Body of pancreas (tissue), 4 donors: Measurements from ENCODE around the gene HS6ST3.

Experiments
- CTCF ChIP-seq, 7 experiments: fragments of 450-650 bp in 4 of 7; fragments of 200-600 bp in 3 of 7; sonication (generic) in 3 of 7; IDR thresholded peaks; one replicate each; pipeline ENCODE4 v1.5.1; 2016 to 2019; ENCODE audit warnings: antibody characterized with exemption in 7 of 7
- POLR2A ChIP-seq, 3 donors: fragments of 450-650 bp; IDR thresholded peaks; one replicate each; pipeline ENCODE4 v1.6.1; 2016; ENCODE audit warnings: antibody characterized with exemption in 3 of 3, mild to moderate bottlenecking in 2 of 3

- TF ChIP-seq CTCF (IDR thresholded peaks at IDR 0.05) (no peak), POLR2A (IDR thresholded peaks at IDR 0.05) (no peak)
These were observed 564 bp downstream of the HS6ST3 start for GRCh38 chr13:96090240-96091101.
